ENCODE results near the gene KRTAP10-7. TPM values are rescaled to one million over a fixed set of nuclear protein-coding genes. Genes with fewer than 3 reads are reported as not detected.
A peak's percentile ranks its signal among the peaks of the same experiment; 100 is the strongest.

KRTAP10-7 gene
- total and polyA plus RNA-seq, 9 of the 15 experiments (the other 6 are each of a cell fraction or from before 2014, with no cell fraction given) = not detected

GRCh38 chr21:44593598-44594405 is 6.6 kb upstream of the KRTAP10-7 start (continued):
- no peak for TF ChIP-seq ARID4B (CRISPR knock-in tag; IDR thresholded peaks at IDR 0.05)
- peak; percentile 92 for TF ChIP-seq NCOR1 (IDR thresholded peaks at IDR 0.05)
- TF ChIP-seq ZNF197 (CRISPR knock-in tag; IDR thresholded peaks at IDR 0.05; ENCODE audit: low read depth) = 0 out of 2 replicates have a peak, but pooled peaks have one; percentile 40

GRCh38 chr21:44594406-44594916 is 5.9 kb upstream of the KRTAP10-7 start:
- peak overlapping the region in 1 of 2 experiments; percentile 25; a peak in 1 of 4 replicates for H3K9ac ChIP-seq (ENCODE audit: insufficient read depth in 1 of 2, low read depth in 2 of 2, low read length in 2 of 2)
- no peaks in the 10 kb centered on the region for H3K9me1 ChIP-seq (ENCODE audit: control insufficient read depth, insufficient read depth, low read length)
- peaks cover 0 to 15% of the 10 kb centered on the region in 2 experiments; a peak in 2 of 5 replicates for H3K27me3 ChIP-seq (ENCODE audit: control insufficient read depth in 2 of 2, insufficient read depth in 2 of 2, low read length in 2 of 2)
- H4K20me1 ChIP-seq (replicated peaks; ENCODE audit: control insufficient read depth, insufficient read depth, low read length) = no peaks in the 10 kb centered on the region
- H3K4me2 ChIP-seq (ENCODE audit: insufficient read depth, low read length) = peak overlapping the region; percentile 79
- no peaks in the 10 kb centered on the region for H3K36me3 ChIP-seq (ENCODE audit: control insufficient read depth, insufficient read depth, low read length)
- FAIRE-seq = no peak
- intact Hi-C loops (cut with micrococcal nuclease) (no loop called here), in situ Hi-C loops (cut with MboI) (no loop called here)
- peak; percentile 44 for ATAC-seq
- H2AFZ ChIP-seq (ENCODE audit: low read depth, low read length) = peak overlapping the region; percentile 81
- ChIA-PET POLR2A (interaction anchor here (0.8 to 1.4 kb wide), 6 partner anchors 8 to 135 kb away, joined by 3 to 5 read pairs (median 4); no protein-coding TSS in a partner anchor), CTCF (ENCODE audit: low intra/inter-chr PET ratio) (no interaction called here)
- 6% methylated on average over 12 of the region's 12 CpGs for WGBS (ENCODE audit: insufficient coverage, low coverage, missing lambda C conversion rate)
- H3K4me1 ChIP-seq (replicated peaks in 1 of 2; ENCODE audit: control insufficient read depth in 2 of 2, insufficient read depth in 2 of 2, low read length in 2 of 2) = peaks cover 24 to 37% of the 10 kb centered on the region in 2 experiments
- DNase-seq (ENCODE audit: extremely low read depth in 1 of 4, low spot score in 3 of 4) = no peak
- no TSS peak for BruUV-seq (replicated peaks)
- H3K79me2 ChIP-seq (ENCODE audit: control insufficient read depth, insufficient read depth, low read length) = no peaks in the 10 kb centered on the region
- no peaks in the 10 kb centered on the region; the same call in 1 of the 2 replicates for H3K9me3 ChIP-seq (replicated peaks; ENCODE audit: control insufficient read depth, insufficient read depth, low read depth, low read length)
- peak overlapping the region; percentile 56; the same call in 2 of the 3 replicates for H3K27ac ChIP-seq (ENCODE audit: extremely low read depth, low read depth, low read length)
- no peak overlapping the region for H3K4me3 ChIP-seq
- TF ChIP-seq CEBPG (CRISPR knock-in tag; IDR thresholded peaks at IDR 0.05) (no peak), CEBPG (tag; conservative IDR thresholded peaks at IDR 0.05 in 1 of 2, IDR thresholded peaks at IDR 0.05 in 1 of 2) (0 out of 4 replicates have a peak, but pooled peaks of 1 of the 2 experiments have one; percentile 1), RB1 (IDR thresholded peaks at IDR 0.05; ENCODE audit: low read depth) (0 out of 2 replicates have a peak, but pooled peaks have one; percentile 22), FOXO4 (CRISPR knock-in tag; IDR thresholded peaks at IDR 0.05) (no peak), ZNF384 (IDR thresholded peaks at IDR 0.05; ENCODE audit: low read depth, low read length) (no peak), ID3 (CRISPR knock-in tag; IDR thresholded peaks at IDR 0.05) (no peak), ID3 (tag; IDR thresholded peaks at IDR 0.05) (no peak; the same call in 1 of the 2 replicates), IRF9 (tag; IDR thresholded peaks at IDR 0.05) (peak; percentile 10; the same call in 1 of the 2 replicates)
